Activated B cell treated with CpG ODN at 0.5 μM for 24 hours (primary cell): Measurements from ENCODE around the gene MAMDC2. TPM values are rescaled to one million over a fixed set of nuclear protein-coding genes. Genes with fewer than 3 reads are reported as not detected.

Source experiments
- ATAC-seq: fragments of 200-7000 bp; cut with Tn5 transposase; one replicate; pipeline ENCODE4 v1.10.0; 2021; ENCODE audit warnings: low read depth, mild to moderate bottlenecking, moderate library complexity
- CTCF ChIA-PET: fragments of 350-600 bp; sonication (Branson Sonifier 250); formaldehyde crosslinking; loops from one replicate; lab custom pipeline; 2021; ENCODE audit warnings: antibody characterized with exemption; lab: Charles Lee
- POLR2A ChIA-PET: fragments of 350-600 bp; sonication (Branson Sonifier 250); formaldehyde crosslinking; loops from one replicate; lab custom pipeline; 2021; ENCODE audit warnings: antibody characterized with exemption; lab: Charles Lee
- DNase-seq: peaks from one replicate; pipeline ENCODE4 v3.0.0; 2022
- H3K27ac Mint-ChIP-seq: one replicate; pipeline ENCODE4 v1.8.0; 2020; ENCODE audit warnings: mixed read lengths
- H3K27me3 Mint-ChIP-seq: one replicate; pipeline ENCODE4 v1.8.0; 2021; ENCODE audit warnings: mixed read lengths
- H3K36me3 Mint-ChIP-seq: one replicate; pipeline ENCODE4 v1.8.0; 2021; ENCODE audit warnings: low read depth, mixed read lengths
- H3K4me1 Mint-ChIP-seq: one replicate; pipeline ENCODE4 v1.8.0; 2021; ENCODE audit warnings: mixed read lengths
- H3K4me3 Mint-ChIP-seq: one replicate; pipeline ENCODE4 v1.8.0; 2020; ENCODE audit warnings: mild to moderate bottlenecking, mixed read lengths
- H3K9me3 Mint-ChIP-seq: one replicate; pipeline ENCODE4 v1.8.0; 2020; ENCODE audit warnings: mixed read lengths
- intact Hi-C: fragments of 100-400 bp; cut with micrococcal nuclease; formaldehyde crosslinking; loops from one replicate; pipeline ENCODE4 v1.15.1; 2024
- total RNA-seq: library from RNA; stranded (reverse); gene quantifications from 2 replicates; pipeline ENCODE4 v1.2.3, GENCODE V29; 2022
- TF ChIP-seq, protein P1 (sequence below): fragments of 200-600 bp; IDR thresholded peaks from one replicate; pipeline ENCODE4 v1.8.0; 2022; ENCODE audit warnings: antibody characterized with exemption, mild to moderate bottlenecking

The MAMDC2 gene
- total RNA-seq, 1 donor from 2014 or later, result not detected

DNA sequence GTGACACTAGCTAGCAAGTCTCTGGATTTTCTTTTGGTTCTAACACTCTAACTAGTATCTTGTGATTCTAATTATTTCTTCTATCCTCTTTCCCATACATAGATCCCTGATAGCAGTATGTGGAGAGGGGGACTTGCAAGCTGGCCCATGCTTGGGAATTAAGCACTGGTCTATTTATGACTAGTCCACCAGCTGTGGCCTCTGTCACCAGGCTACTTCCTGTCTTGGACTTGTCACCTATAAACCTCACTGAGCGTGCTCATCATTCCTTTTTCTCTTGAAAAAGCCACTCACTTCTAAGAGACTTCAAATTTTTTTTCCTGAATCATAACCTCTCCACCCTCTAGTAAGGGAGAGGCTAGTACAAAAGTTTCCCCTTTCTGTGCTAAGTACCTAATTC is 32.3 kb upstream of the MAMDC2 start:
- Mint-ChIP-seq H3K27me3 (peaks cover 5% of the 10 kb centered on the region), H3K4me1 (no peaks in the 10 kb centered on the region), H3K4me3 (no peak overlapping the region), H3K9me3 (no peaks in the 10 kb centered on the region), H3K27ac (no peak overlapping the region), H3K36me3 (no peaks in the 10 kb centered on the region)
- CTCF ChIA-PET, result no interaction called here
- ATAC-seq (no peak), DNase-seq (no peak)
- POLR2A ChIA-PET, result no interaction called here
- intact Hi-C loops, result no loop called here
- TF ChIP-seq, protein P1, sequence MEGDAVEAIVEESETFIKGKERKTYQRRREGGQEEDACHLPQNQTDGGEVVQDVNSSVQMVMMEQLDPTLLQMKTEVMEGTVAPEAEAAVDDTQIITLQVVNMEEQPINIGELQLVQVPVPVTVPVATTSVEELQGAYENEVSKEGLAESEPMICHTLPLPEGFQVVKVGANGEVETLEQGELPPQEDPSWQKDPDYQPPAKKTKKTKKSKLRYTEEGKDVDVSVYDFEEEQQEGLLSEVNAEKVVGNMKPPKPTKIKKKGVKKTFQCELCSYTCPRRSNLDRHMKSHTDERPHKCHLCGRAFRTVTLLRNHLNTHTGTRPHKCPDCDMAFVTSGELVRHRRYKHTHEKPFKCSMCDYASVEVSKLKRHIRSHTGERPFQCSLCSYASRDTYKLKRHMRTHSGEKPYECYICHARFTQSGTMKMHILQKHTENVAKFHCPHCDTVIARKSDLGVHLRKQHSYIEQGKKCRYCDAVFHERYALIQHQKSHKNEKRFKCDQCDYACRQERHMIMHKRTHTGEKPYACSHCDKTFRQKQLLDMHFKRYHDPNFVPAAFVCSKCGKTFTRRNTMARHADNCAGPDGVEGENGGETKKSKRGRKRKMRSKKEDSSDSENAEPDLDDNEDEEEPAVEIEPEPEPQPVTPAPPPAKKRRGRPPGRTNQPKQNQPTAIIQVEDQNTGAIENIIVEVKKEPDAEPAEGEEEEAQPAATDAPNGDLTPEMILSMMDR, result no peak

DNA sequence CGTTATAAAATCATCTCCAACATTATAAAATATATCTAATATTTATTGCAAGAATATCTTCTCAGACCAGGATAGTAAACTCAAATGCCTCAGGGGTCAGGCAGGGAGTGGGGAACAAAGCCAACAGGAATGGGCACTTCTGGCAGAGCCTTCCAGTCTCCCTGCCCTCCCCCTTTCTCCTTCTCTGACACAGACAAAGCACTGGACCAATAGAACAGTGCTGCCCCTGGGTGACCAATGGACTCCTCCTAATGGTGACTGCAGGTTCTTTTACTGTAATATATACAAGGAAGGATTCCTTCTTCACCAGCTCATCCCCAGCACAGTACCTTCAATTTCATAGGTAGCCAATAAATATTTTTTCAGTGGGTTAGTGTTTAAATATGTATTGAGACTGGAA is 31.1 kb upstream of the MAMDC2 start:
- no peaks in the 10 kb centered on the region for H3K27me3 Mint-ChIP-seq
- intact Hi-C loops, result no loop called here
- H3K4me1 Mint-ChIP-seq, result no peaks in the 10 kb centered on the region
- ChIA-PET CTCF (no interaction called here), POLR2A (no interaction called here)
- ATAC-seq, result no peak
- no peak for DNase-seq
- H3K27ac Mint-ChIP-seq, result no peak overlapping the region
- no peaks in the 10 kb centered on the region for H3K9me3 Mint-ChIP-seq
- TF ChIP-seq, protein P1, result no peak
- no peaks in the 10 kb centered on the region for H3K36me3 Mint-ChIP-seq
- no peak overlapping the region for H3K4me3 Mint-ChIP-seq

DNA sequence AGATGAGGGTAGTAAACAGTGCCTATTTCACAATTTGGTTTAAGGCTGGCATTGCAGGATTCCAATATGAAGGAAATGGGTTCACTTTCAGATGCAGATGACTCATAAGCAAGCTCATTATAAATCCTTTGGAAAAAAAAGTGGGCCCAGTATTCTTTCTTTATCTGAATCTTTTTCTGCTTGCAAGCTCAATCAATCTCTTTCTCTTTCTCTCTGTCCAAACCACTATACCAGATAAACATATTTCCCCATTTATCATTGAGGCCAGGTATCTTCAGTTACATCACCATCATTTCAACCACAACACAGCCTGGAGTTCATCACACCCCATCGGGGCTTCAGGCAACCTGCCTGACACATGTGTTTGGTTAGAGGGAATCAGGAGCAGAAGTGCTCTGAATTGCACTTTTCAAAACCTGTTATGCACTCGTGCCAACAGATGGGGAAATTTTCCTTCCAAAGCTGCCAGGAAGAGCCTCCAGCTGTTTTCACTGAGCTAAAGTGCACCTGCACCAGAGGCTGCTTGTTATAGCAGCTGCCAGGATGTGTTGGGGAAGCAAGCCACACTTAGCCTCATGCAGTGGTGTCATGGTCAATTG is 30.0 kb upstream of the MAMDC2 start:
- DNase-seq, result no peak
- Mint-ChIP-seq H3K27ac (no peak overlapping the region), H3K36me3 (no peaks in the 10 kb centered on the region), H3K9me3 (no peaks in the 10 kb centered on the region), H3K27me3 (no peaks in the 10 kb centered on the region), H3K4me3 (no peak overlapping the region), H3K4me1 (no peaks in the 10 kb centered on the region)
- ChIA-PET POLR2A (no interaction called here), CTCF (no interaction called here)
- intact Hi-C loops, result no loop called here
- TF ChIP-seq, protein P1, result no peak
- ATAC-seq, result no peak

DNA sequence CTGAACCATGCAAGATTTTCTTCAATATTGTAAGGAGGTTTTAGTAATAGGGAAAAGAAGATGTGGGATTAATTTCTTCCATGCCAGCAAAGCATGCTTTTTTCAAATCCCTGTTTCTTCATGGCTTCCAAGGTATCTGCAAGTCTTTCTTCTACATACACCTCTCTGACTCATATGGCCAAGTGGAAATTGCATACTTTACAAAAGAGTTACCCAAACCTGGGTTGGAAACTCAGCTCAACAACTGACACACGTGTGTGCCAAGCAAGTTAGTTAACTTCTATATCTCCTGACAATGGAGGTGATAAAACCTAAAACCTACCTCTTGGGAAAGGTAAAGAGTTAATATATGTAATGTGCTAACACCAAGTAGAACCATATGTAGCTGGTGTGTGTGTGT is 28.5 kb upstream of the MAMDC2 start:
- DNase-seq (no peak), ATAC-seq (no peak)
- Mint-ChIP-seq H3K4me3 (no peak overlapping the region), H3K9me3 (no peaks in the 10 kb centered on the region), H3K27me3 (no peaks in the 10 kb centered on the region), H3K4me1 (no peaks in the 10 kb centered on the region), H3K27ac (no peak overlapping the region), H3K36me3 (no peaks in the 10 kb centered on the region)
- ChIA-PET POLR2A (no interaction called here), CTCF (no interaction called here)
- intact Hi-C loops, result no loop called here
- TF ChIP-seq, protein P1, result no peak

DNA sequence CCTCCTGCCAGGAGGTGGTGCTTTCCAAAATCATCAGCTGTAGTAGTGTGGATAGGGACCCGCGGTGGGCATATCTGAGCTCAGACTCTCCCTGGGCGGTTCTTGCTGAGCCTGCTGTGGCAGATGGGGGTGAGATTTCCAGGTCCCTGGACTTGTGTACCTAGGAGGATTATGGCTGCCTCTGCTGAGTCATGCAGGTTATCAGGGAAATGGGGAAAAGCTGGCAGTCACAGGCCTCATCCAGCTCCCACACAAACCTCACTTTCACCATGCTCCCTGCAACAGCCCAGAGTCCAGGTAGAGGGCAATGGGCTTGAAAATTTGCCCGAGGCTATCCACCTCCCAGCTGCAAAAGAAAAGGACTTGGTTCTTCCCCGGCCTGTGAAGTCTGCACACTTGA is 23.4 kb upstream of the MAMDC2 start:
- ATAC-seq (no peak), DNase-seq (no peak)
- Mint-ChIP-seq H3K27ac (no peak overlapping the region), H3K27me3 (peaks cover 4% of the 10 kb centered on the region), H3K4me3 (no peak overlapping the region), H3K9me3 (peaks cover 6% of the 10 kb centered on the region), H3K36me3 (no peaks in the 10 kb centered on the region), H3K4me1 (no peaks in the 10 kb centered on the region)
- TF ChIP-seq, protein P1, result no peak
- ChIA-PET POLR2A (no interaction called here), CTCF (interaction anchor here (0.8 kb wide), 1 partner anchor 89 kb away, joined by 3 read pairs; no protein-coding TSS in a partner anchor)
- intact Hi-C loops, result no loop called here
